GM19193 (cell line): Measurements from ENCODE around the gene GRIA4.

ENCODE experiments used
- POLR2A ChIP-seq: IDR thresholded peaks from 4 replicates; pipeline ENCODE4 v1.6.1; 2011; ENCODE audit not compliant: insufficient read depth, insufficient read length; ENCODE audit errors: extremely low read depth

The GRIA4 gene

GRCh38 chr11:105937331-105937730 lies 327.5 kb downstream of the GRIA4 start:
- TF ChIP-seq POLR2A: no peak

GRCh38 chr11:105937738-105938137 lies 327.9 kb downstream of the GRIA4 start:
- TF ChIP-seq POLR2A: no peak

GRCh38 chr11:105942921-105943320 lies 333.0 kb downstream of the GRIA4 start:
- no peak for TF ChIP-seq POLR2A

- TF ChIP-seq POLR2A: no peak
These were observed 339.2 kb downstream of the GRIA4 start for GRCh38 chr11:105948918-105949590.

- no peak for TF ChIP-seq POLR2A
These were observed 344.0 kb downstream of the GRIA4 start for GRCh38 chr11:105953886-105954285.

GRCh38 chr11:105960252-105961245 lies 350.7 kb downstream of the GRIA4 start:
- TF ChIP-seq POLR2A: no peak

- no peak for TF ChIP-seq POLR2A
These were observed 358.3 kb downstream of the GRIA4 start for GRCh38 chr11:105968021-105968697.

GRCh38 chr11:105969756-105970155 lies 359.9 kb downstream of the GRIA4 start:
- no peak for TF ChIP-seq POLR2A

- no peak for TF ChIP-seq POLR2A
These were observed 365.3 kb downstream of the GRIA4 start for GRCh38 chr11:105975128-105975527.

- no peak for TF ChIP-seq POLR2A
These were observed 370.3 kb downstream of the GRIA4 start for GRCh38 chr11:105979997-105980703.

- no peak for TF ChIP-seq POLR2A
These were observed 376.7 kb downstream of the GRIA4 start for GRCh38 chr11:105986554-105986953.

GRCh38 chr11:105988197-105988596 lies 378.3 kb downstream of the GRIA4 start:
- TF ChIP-seq POLR2A: no peak

GRCh38 chr11:105989124-105989523 lies 379.3 kb downstream of the GRIA4 start:
- TF ChIP-seq POLR2A: no peak

GRCh38 chr11:105991888-105992287 lies 382.0 kb downstream of the GRIA4 start:
- TF ChIP-seq POLR2A: no peak
